Calu3 (cell line): Measurements from ENCODE around the gene MRPS21. TPM values are rescaled to one million over a fixed set of nuclear protein-coding genes. Genes with fewer than 3 reads are reported as not detected.

ENCODE experiments used
- BruUV-seq: library from RNA; stranded (reverse); fragments of 400-500 nt; replicated peaks from 2 replicates; lab custom pipeline; 2021; lab: Mats Ljungman, UMichigan
- CTCF ChIA-PET: fragments of 300-600 bp; sonication (Branson Sonifier 250); formaldehyde crosslinking; loops from one replicate; lab custom pipeline; 2022; ENCODE audit warnings: antibody characterized with exemption; lab: Charles Lee
- DNase-seq: peaks from one replicate; pipeline ENCODE4 v3.0.0; 2022
- H3K27ac Mint-ChIP-seq: one replicate; pipeline ENCODE4 v1.8.0; 2022; ENCODE audit warnings: mixed read lengths; ENCODE audit not compliant: unreplicated experiment
- H3K27me3 Mint-ChIP-seq: one replicate; pipeline ENCODE4 v1.8.0; 2022; ENCODE audit warnings: mixed read lengths; ENCODE audit not compliant: unreplicated experiment
- H3K36me3 Mint-ChIP-seq: one replicate; pipeline ENCODE4 v1.8.0; 2022; ENCODE audit warnings: mild to moderate bottlenecking, moderate library complexity, mixed read lengths; ENCODE audit not compliant: insufficient read depth, unreplicated experiment
- H3K4me1 Mint-ChIP-seq: one replicate; pipeline ENCODE4 v1.8.0; 2022; ENCODE audit warnings: mild to moderate bottlenecking, low read depth, mixed read lengths; ENCODE audit not compliant: unreplicated experiment
- H3K4me3 Mint-ChIP-seq: one replicate; pipeline ENCODE4 v1.8.0; 2022; ENCODE audit warnings: mild to moderate bottlenecking, low read depth, moderate library complexity, mixed read lengths; ENCODE audit not compliant: unreplicated experiment
- H3K9me3 Mint-ChIP-seq: one replicate; pipeline ENCODE4 v1.8.0; 2022; ENCODE audit warnings: low read depth, mixed read lengths; ENCODE audit not compliant: unreplicated experiment
- intact Hi-C: fragments of 100-400 bp; cut with micrococcal nuclease; formaldehyde crosslinking; loops from one replicate; pipeline ENCODE4 v1.10.0; 2022; ENCODE audit not compliant: unreplicated experiment
- total RNA-seq: library from RNA; stranded (reverse); gene quantifications from 2 replicates; pipeline ENCODE4 v1.2.3, GENCODE V29; 2022
- TF ChIP-seq, protein P1 (sequence below): fragments of 200-600 bp; IDR thresholded peaks from one replicate; pipeline ENCODE4 v1.8.0; 2022; ENCODE audit warnings: antibody characterized with exemption; ENCODE audit not compliant: unreplicated experiment

The MRPS21 gene
- total RNA-seq, 1 experiment from 2014 or later: 66.9 TPM

DNA sequence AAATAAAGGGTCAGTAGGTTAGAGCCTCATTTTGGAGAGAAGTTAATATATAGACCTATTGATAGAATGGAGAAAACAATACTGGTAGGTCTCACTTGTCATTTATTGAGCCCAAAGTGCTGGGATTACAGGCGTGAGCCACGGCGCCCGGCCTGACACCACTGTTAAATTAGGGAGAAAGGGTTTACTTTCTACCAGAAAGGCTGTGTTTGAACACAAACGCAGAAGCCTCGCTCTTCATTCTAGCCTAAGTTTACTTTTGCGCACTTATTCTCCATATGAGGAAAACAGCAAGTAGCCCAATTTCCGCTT is 27.0 kb downstream of the MRPS21 start:
- Mint-ChIP-seq H3K36me3 (peaks cover 47% of the 10 kb centered on the region), H3K4me3 (peak overlapping the region; percentile 90), H3K27ac (peak overlapping the region; percentile 91), H3K9me3 (no peaks in the 10 kb centered on the region), H3K27me3 (no peaks in the 10 kb centered on the region), H3K4me1 (no peaks in the 10 kb centered on the region)
- intact Hi-C loops: loop anchor here (5.0 kb wide), 1 partner anchor 63 kb away; the partner anchor contains the start of gene CA14
- DNase-seq: no peak
- BruUV-seq: no TSS peak
- CTCF ChIA-PET: interaction anchor here (0.6 to 1.1 kb wide), 3 partner anchors 40 to 157 kb away, joined by 3 to 4 read pairs (median 3); no protein-coding TSS in a partner anchor
- TF ChIP-seq, protein P1, sequence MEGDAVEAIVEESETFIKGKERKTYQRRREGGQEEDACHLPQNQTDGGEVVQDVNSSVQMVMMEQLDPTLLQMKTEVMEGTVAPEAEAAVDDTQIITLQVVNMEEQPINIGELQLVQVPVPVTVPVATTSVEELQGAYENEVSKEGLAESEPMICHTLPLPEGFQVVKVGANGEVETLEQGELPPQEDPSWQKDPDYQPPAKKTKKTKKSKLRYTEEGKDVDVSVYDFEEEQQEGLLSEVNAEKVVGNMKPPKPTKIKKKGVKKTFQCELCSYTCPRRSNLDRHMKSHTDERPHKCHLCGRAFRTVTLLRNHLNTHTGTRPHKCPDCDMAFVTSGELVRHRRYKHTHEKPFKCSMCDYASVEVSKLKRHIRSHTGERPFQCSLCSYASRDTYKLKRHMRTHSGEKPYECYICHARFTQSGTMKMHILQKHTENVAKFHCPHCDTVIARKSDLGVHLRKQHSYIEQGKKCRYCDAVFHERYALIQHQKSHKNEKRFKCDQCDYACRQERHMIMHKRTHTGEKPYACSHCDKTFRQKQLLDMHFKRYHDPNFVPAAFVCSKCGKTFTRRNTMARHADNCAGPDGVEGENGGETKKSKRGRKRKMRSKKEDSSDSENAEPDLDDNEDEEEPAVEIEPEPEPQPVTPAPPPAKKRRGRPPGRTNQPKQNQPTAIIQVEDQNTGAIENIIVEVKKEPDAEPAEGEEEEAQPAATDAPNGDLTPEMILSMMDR: no peak

DNA sequence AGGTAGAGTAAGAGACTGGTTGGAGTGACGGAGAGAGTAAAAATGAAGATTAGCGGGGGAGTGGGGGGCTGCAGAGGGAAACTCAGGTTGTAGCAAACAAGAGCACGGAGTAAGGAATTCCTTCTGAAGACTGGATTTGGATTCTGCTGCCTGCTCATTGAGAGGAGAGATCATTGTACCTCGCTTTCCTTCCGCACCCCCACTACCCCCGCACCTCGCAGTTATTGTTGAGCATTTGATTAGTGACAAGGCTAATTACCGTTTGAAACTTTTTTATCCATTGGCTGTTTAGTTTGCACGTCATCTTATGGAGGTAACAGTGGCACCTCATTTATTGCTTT is 28.1 kb downstream of the MRPS21 start:
- peak overlapping the region; percentile 90 for H3K4me3 Mint-ChIP-seq
- no peaks in the 10 kb centered on the region for H3K9me3 Mint-ChIP-seq
- H3K27ac Mint-ChIP-seq: peak overlapping the region; percentile 91
- H3K27me3 Mint-ChIP-seq: no peaks in the 10 kb centered on the region
- H3K4me1 Mint-ChIP-seq: no peaks in the 10 kb centered on the region
- TSS peak; percentile 76 for BruUV-seq
- intact Hi-C loops: loop anchor here (5.0 kb wide), 1 partner anchor 64 kb away; the partner anchor contains the start of gene CA14
- H3K36me3 Mint-ChIP-seq: peaks cover 57% of the 10 kb centered on the region
- CTCF ChIA-PET: interaction anchor here (1.1 kb wide), 1 partner anchor 66 kb away, joined by 3 read pairs; no protein-coding TSS in a partner anchor
- DNase-seq: no peak
- TF ChIP-seq, protein P1: no peak

DNA sequence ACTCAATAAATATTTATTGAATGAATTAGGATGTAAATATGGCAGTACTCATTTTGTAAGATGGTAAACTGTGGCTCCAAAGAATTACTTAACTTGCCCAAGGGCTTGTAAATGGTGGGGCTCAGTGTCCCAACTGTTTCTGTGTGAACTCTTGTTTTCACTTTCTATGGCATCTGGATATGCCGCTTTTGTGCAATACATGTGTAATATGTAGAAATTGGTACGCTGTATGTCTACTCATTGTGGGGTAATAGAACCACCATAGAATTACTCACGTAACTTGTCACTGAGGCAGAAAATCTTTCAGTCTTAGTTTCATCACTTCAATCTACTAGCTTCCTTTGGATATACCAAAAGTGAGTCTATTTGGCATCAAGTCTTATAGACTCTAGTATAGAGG is 28.6 kb downstream of the MRPS21 start:
- TF ChIP-seq, protein P1: no peak
- BruUV-seq: no TSS peak
- Mint-ChIP-seq H3K27ac (peak overlapping the region; percentile 91), H3K27me3 (no peaks in the 10 kb centered on the region), H3K36me3 (peaks cover 62% of the 10 kb centered on the region), H3K9me3 (no peaks in the 10 kb centered on the region), H3K4me1 (no peaks in the 10 kb centered on the region), H3K4me3 (peak overlapping the region; percentile 90)
- no peak for DNase-seq
- CTCF ChIA-PET: interaction anchor here (0.7 kb wide), 1 partner anchor 1174 kb away, joined by 4 read pairs; no protein-coding TSS in a partner anchor
- intact Hi-C loops: loop anchor here (5.0 kb wide), 1 partner anchor 65 kb away; the partner anchor contains the start of gene CA14

DNA sequence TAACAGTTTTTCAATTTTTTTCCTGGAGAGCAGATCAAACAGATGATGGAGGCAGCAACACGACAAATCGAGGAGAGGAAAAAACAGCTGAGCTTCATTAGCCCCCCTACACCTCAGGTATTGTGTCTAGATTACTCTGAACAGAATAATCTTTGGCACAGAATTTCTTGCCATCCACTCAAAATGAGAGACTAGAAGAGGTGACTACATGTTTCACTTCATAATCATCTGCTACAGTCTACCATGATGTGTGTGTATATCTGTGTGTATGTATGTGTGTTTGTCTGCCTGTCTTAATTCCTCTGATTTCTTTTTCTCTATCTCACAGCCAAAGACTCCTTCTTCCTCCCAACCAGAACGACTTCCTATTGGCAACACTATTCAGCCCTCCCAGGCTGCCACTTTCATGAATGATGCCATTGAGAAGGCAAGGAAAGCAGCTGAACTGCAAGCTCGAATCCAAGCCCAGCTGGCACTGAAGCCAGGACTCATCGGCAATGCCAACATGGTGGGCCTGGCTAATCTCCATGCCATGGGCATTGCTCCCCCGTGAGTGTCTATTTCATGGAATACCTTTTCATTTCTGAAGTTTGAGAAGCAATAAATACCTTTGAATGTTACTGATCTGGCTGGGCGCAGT is 39.1 kb downstream of the MRPS21 start:
- no peak for DNase-seq
- no peak overlapping the region for H3K27ac Mint-ChIP-seq
- no peaks in the 10 kb centered on the region for H3K27me3 Mint-ChIP-seq
- H3K9me3 Mint-ChIP-seq: no peaks in the 10 kb centered on the region
- TF ChIP-seq, protein P1: no peak
- H3K4me1 Mint-ChIP-seq: no peaks in the 10 kb centered on the region
- CTCF ChIA-PET: no interaction called here
- intact Hi-C loops: no loop called here
- BruUV-seq: no TSS peak
- H3K36me3 Mint-ChIP-seq: peaks cover 99% of the 10 kb centered on the region
- H3K4me3 Mint-ChIP-seq: no peak overlapping the region
